Measurements from ENCODE around the gene IRAK1BP1.

DNA sequence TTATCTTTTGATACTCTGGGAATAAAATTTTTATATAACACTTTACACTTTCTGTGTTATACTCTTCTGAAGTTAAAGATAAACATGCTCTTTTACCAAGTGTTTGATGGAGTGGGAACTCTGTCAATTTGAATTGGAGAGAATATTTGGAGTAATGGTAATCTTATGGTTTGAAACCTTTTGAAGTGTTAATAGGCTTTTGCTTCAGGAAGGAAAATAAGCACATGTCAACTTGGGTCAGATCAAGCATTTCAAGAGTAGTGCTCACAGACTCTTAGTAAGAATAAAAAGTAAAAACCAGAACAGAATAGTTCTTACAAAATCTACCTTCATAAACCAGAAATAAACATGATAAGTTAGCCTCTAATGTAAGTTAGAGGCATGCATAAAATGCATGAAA is 24.4 kb upstream of the IRAK1BP1 start:
- TF ChIP-seq EZH2 (IDR thresholded peaks at IDR 0.05) (no peak), POLR2AphosphoS5 (IDR thresholded peaks at IDR 0.05; ENCODE audit: borderline replicate concordance, low read depth, low read length) (no peak)
